ENCODE measurements around the gene SLC27A1. TPM values are rescaled to one million over a fixed set of nuclear protein-coding genes. Genes with fewer than 3 reads are reported as not detected.

The SLC27A1 gene
- total RNA-seq, 1 donor from 2014 or later: 15.5 TPM

GRCh38 chr19:17542042-17542441 is 71.7 kb downstream of the SLC27A1 start:
- Mint-ChIP-seq H3K4me3 (no peak overlapping the region), H3K4me1 (ENCODE audit: unreplicated experiment) (no peaks in the 10 kb centered on the region), H3K36me3 (no peaks in the 10 kb centered on the region), H3K27ac (no peak overlapping the region), H3K9me3 (no peaks in the 10 kb centered on the region), H3K27me3 (peaks cover 22% of the 10 kb centered on the region)
- TF ChIP-seq, protein P1, sequence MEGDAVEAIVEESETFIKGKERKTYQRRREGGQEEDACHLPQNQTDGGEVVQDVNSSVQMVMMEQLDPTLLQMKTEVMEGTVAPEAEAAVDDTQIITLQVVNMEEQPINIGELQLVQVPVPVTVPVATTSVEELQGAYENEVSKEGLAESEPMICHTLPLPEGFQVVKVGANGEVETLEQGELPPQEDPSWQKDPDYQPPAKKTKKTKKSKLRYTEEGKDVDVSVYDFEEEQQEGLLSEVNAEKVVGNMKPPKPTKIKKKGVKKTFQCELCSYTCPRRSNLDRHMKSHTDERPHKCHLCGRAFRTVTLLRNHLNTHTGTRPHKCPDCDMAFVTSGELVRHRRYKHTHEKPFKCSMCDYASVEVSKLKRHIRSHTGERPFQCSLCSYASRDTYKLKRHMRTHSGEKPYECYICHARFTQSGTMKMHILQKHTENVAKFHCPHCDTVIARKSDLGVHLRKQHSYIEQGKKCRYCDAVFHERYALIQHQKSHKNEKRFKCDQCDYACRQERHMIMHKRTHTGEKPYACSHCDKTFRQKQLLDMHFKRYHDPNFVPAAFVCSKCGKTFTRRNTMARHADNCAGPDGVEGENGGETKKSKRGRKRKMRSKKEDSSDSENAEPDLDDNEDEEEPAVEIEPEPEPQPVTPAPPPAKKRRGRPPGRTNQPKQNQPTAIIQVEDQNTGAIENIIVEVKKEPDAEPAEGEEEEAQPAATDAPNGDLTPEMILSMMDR (conservative IDR thresholded peaks at IDR 0.05): no peak
- no peak for DNase-seq (ENCODE audit: extremely low spot score, unreplicated experiment)

DNA sequence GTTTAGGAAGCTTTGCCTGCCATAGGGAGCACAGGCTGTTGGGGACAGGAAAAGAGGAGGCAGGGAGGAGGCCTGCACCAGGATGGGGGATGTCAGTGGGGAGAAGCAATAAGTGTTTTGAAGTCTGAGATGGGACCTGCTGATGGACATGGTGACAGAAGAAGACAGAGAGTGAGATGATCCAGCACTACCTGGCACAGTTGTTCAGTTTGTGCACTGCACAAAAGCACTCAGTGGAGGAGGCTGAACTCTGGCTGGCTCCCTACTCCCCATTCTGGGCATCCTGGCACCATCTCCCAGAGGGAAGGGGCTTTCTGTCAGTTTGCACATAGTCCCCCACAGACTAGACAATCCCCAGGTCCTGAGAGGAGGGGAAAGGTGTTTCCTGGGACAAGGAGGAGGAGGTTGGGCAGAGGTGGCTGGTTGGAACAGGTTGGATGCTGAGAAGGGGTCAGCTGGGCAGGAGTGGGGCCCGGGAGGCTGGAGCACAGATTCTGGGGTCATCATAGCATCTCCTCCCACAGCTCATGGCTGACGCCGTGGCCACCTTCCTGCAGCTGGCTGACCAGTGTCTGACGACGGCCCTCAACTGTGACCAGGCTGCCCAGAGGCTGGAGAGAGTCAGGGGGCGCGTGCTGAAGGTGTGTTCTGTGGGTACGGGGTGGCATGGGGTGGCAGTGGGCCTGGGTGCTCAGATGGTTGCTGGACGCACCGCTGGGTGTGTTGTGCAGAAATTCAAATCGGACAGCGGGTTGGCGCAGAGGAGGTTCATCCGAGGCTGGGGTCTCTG is 72.7 kb downstream of the SLC27A1 start:
- DNase-seq (ENCODE audit: extremely low spot score, unreplicated experiment): no peak
- Mint-ChIP-seq H3K27ac (no peak overlapping the region), H3K9me3 (no peaks in the 10 kb centered on the region), H3K4me3 (no peak overlapping the region), H3K36me3 (no peaks in the 10 kb centered on the region), H3K4me1 (ENCODE audit: unreplicated experiment) (no peaks in the 10 kb centered on the region), H3K27me3 (peaks cover 14% of the 10 kb centered on the region)
- TF ChIP-seq, protein P1 (conservative IDR thresholded peaks at IDR 0.05): no peak

GRCh38 chr19:17543986-17544385 is 73.7 kb downstream of the SLC27A1 start:
- Mint-ChIP-seq H3K27ac (no peak overlapping the region), H3K9me3 (no peaks in the 10 kb centered on the region), H3K4me3 (no peak overlapping the region), H3K27me3 (peaks cover 6% of the 10 kb centered on the region), H3K36me3 (no peaks in the 10 kb centered on the region), H3K4me1 (ENCODE audit: unreplicated experiment) (no peaks in the 10 kb centered on the region)
- TF ChIP-seq, protein P1 (conservative IDR thresholded peaks at IDR 0.05): no peak
- no peak for DNase-seq (ENCODE audit: extremely low spot score, unreplicated experiment)

DNA sequence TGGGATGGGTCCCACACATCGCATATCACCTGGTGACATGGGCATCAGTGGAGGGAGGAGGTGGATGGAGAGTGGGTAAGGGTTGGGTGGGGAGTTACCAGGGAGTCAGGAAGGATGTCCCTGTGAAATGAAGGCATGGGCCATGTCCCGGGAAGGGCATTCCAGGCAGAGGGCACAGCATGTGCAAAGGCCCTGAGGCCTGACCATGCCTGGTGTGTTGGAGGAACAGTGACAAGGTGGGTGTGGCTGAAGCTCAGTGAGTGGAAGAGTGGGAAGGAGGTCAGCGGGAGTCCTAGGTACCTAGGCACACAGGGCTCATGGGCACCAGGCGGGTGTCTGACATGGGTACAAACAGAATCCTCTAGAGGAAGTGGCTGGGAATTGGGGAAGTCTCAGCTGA is 74.1 kb downstream of the SLC27A1 start:
- TF ChIP-seq, protein P1 (conservative IDR thresholded peaks at IDR 0.05): no peak
- Mint-ChIP-seq H3K4me1 (ENCODE audit: unreplicated experiment) (no peaks in the 10 kb centered on the region), H3K4me3 (no peak overlapping the region), H3K9me3 (no peaks in the 10 kb centered on the region), H3K27me3 (peaks cover 6% of the 10 kb centered on the region), H3K36me3 (no peaks in the 10 kb centered on the region), H3K27ac (no peak overlapping the region)
- DNase-seq (ENCODE audit: extremely low spot score, unreplicated experiment): no peak

DNA sequence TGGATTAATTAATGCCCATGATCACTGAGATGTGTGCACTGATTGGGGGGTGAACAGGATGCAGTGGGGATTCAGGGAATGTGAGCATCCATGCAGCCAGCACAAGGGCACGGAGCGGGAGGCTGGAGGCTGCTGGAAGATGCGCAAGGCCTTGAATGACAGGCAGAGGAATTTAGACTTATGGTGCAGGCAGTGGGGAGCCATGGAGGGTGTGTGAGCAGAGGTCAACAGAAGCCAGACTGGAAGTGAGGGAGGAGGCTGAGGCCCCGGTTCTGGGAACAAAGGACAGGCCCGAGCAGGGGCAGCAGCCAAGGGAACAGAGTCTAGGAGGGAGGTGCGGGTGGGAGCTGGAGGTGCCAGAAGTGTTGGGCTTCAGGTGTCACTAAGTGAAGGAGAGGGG is 77.8 kb downstream of the SLC27A1 start:
- H3K4me3 Mint-ChIP-seq: no peak overlapping the region
- no peaks in the 10 kb centered on the region for H3K9me3 Mint-ChIP-seq
- H3K27ac Mint-ChIP-seq: peak overlapping the region; percentile 13
- DNase-seq (ENCODE audit: extremely low spot score, unreplicated experiment): no peak
- H3K36me3 Mint-ChIP-seq: no peaks in the 10 kb centered on the region
- no peaks in the 10 kb centered on the region for H3K27me3 Mint-ChIP-seq
- no peaks in the 10 kb centered on the region for H3K4me1 Mint-ChIP-seq (ENCODE audit: unreplicated experiment)
- TF ChIP-seq, protein P1 (conservative IDR thresholded peaks at IDR 0.05): no peak
